ENCODE results near the gene RELCH. TPM values are rescaled to one million over a fixed set of nuclear protein-coding genes. Genes with fewer than 3 reads are reported as not detected.

RELCH gene
- total and polyA plus RNA-seq, 2 of the 13 experiments (the other 11 are each of a cell fraction or from before 2014, with no cell fraction given), result 5.6 to 31.7 TPM

GRCh38 chr18:62186774-62187542 lies at the start of gene RELCH, which contains the start of gene PIGN (continued):
- TF ChIP-seq, protein P1, sequence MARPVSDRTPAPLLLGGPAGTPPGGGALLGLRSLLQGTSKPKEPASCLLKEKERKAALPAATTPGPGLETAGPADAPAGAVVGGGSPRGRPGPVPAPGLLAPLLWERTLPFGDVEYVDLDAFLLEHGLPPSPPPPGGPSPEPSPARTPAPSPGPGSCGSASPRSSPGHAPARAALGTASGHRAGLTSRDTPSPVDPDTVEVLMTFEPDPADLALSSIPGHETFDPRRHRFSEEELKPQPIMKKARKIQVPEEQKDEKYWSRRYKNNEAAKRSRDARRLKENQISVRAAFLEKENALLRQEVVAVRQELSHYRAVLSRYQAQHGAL (CRISPR knock-in tag; IDR thresholded peaks at IDR 0.05; ENCODE audit: not compliant biosample characterization), result no peak

GRCh38 chr18:62138461-62139235 lies 48.4 kb upstream of the RELCH start:
- ChIA-PET POLR2A (no interaction called here), CTCF (ENCODE audit: low intra/inter-chr PET ratio, low total read pairs) (no interaction called here)
- H3K36me3 ChIP-seq (replicated peaks in 1 of 2; ENCODE audit: control insufficient read depth in 1 of 2, insufficient read depth in 2 of 2, low read length in 2 of 2), result peaks cover 5 to 19% of the 10 kb centered on the region in 2 experiments; a peak in 4 of 5 replicates
- H3K27ac ChIP-seq (ENCODE audit: extremely low read length, insufficient read depth, low read length), result peak overlapping the region; percentile 14
- no peak overlapping the region for H3K9ac ChIP-seq (ENCODE audit: insufficient read depth, low read depth, low read length)
- no TSS peak for BruUV-seq (replicated peaks)
- ATAC-seq (peak; percentile 58; the same call in 1 of the 3 replicates), FAIRE-seq (no peak), DNase-seq (ENCODE audit: low spot score) (no peak)
- no peak overlapping the region for H2AFZ ChIP-seq (ENCODE audit: low read length)
- in situ Hi-C loops (cut with HindIII; ENCODE audit: extremely low pct_ligation_motif_present, low pct_unique_long_range_greater_than_20kb), result loop anchor here (10.0 kb wide), 1 partner anchor 504 kb away; no protein-coding TSS in a partner anchor
- H4K20me1 ChIP-seq (ENCODE audit: insufficient read depth, low read length), result no peaks in the 10 kb centered on the region
- H3K79me2 ChIP-seq (ENCODE audit: insufficient read depth, low read length), result no peaks in the 10 kb centered on the region
- H3K4me3 ChIP-seq (replicated peaks in 1 of 3; ENCODE audit: insufficient read depth in 1 of 3, low read depth in 2 of 3, low read length in 3 of 3), result no peak overlapping the region
- H3K27me3 ChIP-seq (ENCODE audit: control insufficient read depth in 1 of 2, insufficient read depth in 2 of 2, low read length in 2 of 2), result no peaks in the 10 kb centered on the region
- no peaks in the 10 kb centered on the region for H3K9me3 ChIP-seq (ENCODE audit: low read length)
- intact Hi-C loops (cut with micrococcal nuclease; ENCODE audit: unreplicated experiment), result no loop called here
- no peak overlapping the region for H3K4me2 ChIP-seq (ENCODE audit: low read depth, low read length)
- WGBS (ENCODE audit: low lambda C conversion rate), result 50% methylated on average over 2 of the region's 2 CpGs
- H3K4me1 ChIP-seq (ENCODE audit: insufficient read depth, low read length), result 0 out of 2 replicates have a peak, but pooled peaks cover 7% of the 10 kb centered on the region
- peak; percentile 64 for TF ChIP-seq FOXA3 (CRISPR knock-in tag; IDR thresholded peaks at IDR 0.05)
- TF ChIP-seq CEBPB (IDR thresholded peaks at IDR 0.05; ENCODE audit: borderline replicate concordance, low read depth, low read length), result peak; percentile 9; the same call in 1 of the 2 replicates
- TF ChIP-seq, protein P2, sequence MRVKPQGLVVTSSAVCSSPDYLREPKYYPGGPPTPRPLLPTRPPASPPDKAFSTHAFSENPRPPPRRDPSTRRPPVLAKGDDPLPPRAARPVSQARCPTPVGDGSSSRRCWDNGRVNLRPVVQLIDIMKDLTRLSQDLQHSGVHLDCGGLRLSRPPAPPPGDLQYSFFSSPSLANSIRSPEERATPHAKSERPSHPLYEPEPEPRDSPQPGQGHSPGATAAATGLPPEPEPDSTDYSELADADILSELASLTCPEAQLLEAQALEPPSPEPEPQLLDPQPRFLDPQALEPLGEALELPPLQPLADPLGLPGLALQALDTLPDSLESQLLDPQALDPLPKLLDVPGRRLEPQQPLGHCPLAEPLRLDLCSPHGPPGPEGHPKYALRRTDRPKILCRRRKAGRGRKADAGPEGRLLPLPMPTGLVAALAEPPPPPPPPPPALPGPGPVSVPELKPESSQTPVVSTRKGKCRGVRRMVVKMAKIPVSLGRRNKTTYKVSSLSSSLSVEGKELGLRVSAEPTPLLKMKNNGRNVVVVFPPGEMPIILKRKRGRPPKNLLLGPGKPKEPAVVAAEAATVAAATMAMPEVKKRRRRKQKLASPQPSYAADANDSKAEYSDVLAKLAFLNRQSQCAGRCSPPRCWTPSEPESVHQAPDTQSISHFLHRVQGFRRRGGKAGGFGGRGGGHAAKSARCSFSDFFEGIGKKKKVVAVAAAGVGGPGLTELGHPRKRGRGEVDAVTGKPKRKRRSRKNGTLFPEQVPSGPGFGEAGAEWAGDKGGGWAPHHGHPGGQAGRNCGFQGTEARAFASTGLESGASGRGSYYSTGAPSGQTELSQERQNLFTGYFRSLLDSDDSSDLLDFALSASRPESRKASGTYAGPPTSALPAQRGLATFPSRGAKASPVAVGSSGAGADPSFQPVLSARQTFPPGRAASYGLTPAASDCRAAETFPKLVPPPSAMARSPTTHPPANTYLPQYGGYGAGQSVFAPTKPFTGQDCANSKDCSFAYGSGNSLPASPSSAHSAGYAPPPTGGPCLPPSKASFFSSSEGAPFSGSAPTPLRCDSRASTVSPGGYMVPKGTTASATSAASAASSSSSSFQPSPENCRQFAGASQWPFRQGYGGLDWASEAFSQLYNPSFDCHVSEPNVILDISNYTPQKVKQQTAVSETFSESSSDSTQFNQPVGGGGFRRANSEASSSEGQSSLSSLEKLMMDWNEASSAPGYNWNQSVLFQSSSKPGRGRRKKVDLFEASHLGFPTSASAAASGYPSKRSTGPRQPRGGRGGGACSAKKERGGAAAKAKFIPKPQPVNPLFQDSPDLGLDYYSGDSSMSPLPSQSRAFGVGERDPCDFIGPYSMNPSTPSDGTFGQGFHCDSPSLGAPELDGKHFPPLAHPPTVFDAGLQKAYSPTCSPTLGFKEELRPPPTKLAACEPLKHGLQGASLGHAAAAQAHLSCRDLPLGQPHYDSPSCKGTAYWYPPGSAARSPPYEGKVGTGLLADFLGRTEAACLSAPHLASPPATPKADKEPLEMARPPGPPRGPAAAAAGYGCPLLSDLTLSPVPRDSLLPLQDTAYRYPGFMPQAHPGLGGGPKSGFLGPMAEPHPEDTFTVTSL (CRISPR knock-in tag; IDR thresholded peaks at IDR 0.05; ENCODE audit: borderline replicate concordance), result peak; percentile 41; the same call in 1 of the 2 replicates
- no peak for TF ChIP-seq MXI1 (IDR thresholded peaks at IDR 0.05; ENCODE audit: borderline replicate concordance, low read depth, low read length)
- TF ChIP-seq ETV6 (CRISPR knock-in tag; conservative IDR thresholded peaks at IDR 0.05), result no peak
- TF ChIP-seq TCF7 (IDR thresholded peaks at IDR 0.05; ENCODE audit: low read depth), result 0 out of 2 replicates have a peak, but pooled peaks have one; percentile 23
- TF ChIP-seq RARA (CRISPR knock-in tag; IDR thresholded peaks at IDR 0.05), result peak; percentile 19; the same call in 1 of the 2 replicates
- TF ChIP-seq JARID2 (CRISPR knock-in tag; IDR thresholded peaks at IDR 0.05; ENCODE audit: insufficient replicate concordance), result no peak
